ENCODE measurements around the gene CAMK1G. TPM values are rescaled to one million over a fixed set of nuclear protein-coding genes. Genes with fewer than 3 reads are reported as not detected.

Gene CAMK1G
- polyA plus RNA-seq, 1 donor (not counting 4 experiments of a cell fraction or from before 2014, with no cell fraction given): not detected

DNA sequence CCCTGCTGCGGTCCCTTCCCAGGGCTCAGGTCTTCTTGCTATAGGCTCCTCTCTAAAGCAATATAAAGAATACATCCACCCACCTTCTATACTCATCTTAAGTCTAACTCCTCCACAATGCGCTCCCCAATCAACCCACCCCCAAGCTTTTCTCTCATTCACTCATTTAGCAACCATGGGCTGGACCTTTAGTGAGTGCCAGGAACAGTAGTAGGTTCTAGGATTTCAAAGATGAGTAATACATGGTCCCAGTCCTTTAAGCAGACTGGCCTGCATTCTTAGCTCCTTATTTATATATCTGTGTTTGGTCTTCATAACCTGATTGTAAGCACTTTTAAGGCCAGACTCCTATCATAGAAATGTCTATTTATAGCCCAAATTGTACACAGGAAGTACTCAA, 5.9 kb downstream of the CAMK1G start:
- dilution Hi-C loops (cut with MboI; ENCODE audit: extremely low pct_ligation_motif_present, low sequenced_read_pairs): no loop called here
- TF ChIP-seq EZH2 (IDR thresholded peaks at IDR 0.05; ENCODE audit: low read length): no peak
- FAIRE-seq: no peak
- Histone ChIP-seq H3K36me3 (ENCODE audit: control insufficient read depth in 2 of 2, extremely low read depth in 1 of 2, insufficient read depth in 2 of 2, low read length in 2 of 2) (no peaks in the 10 kb centered on the region), H3K9ac (ENCODE audit: control insufficient read depth, extremely low read depth, insufficient read depth, low read length) (no peak overlapping the region), H3K9me1 (ENCODE audit: control insufficient read depth, extremely low read depth, insufficient read depth, low read length) (no peaks in the 10 kb centered on the region), H3K27ac (ENCODE audit: control insufficient read depth, insufficient read depth, low read length) (no peak overlapping the region), H3K9me3 (ENCODE audit: control insufficient read depth, low read depth, low read length) (peaks cover 1% of the 10 kb centered on the region), H3K4me1 (ENCODE audit: control insufficient read depth, extremely low read depth, insufficient read depth, low read length) (peaks cover 23% of the 10 kb centered on the region), H4K20me1 (ENCODE audit: control insufficient read depth, extremely low read depth, insufficient read depth, low read length) (no peaks in the 10 kb centered on the region), H3K4me2 (ENCODE audit: control insufficient read depth, extremely low read depth, insufficient read depth, low read depth, low read length) (no peak overlapping the region), H2AFZ (ENCODE audit: control insufficient read depth, low read length) (no peak overlapping the region), H3K4me3 (ENCODE audit: control insufficient read depth in 2 of 3, extremely low read depth in 1 of 3, insufficient read depth in 2 of 3, low read depth in 1 of 3, low read length in 3 of 3) (no peak overlapping the region), H3K27me3 (ENCODE audit: control insufficient read depth, extremely low read depth, insufficient read depth, low read length) (peaks cover 19% of the 10 kb centered on the region), H3K79me2 (ENCODE audit: control insufficient read depth, insufficient read depth, low read length) (no peaks in the 10 kb centered on the region)
- no peak for DNase-seq (ENCODE audit: low read depth, low spot score)

GRCh38 chr1:209589863-209590262, 6.3 kb downstream of the CAMK1G start:
- H3K79me2 ChIP-seq (ENCODE audit: control insufficient read depth, insufficient read depth, low read length): no peaks in the 10 kb centered on the region
- no peaks in the 10 kb centered on the region for H4K20me1 ChIP-seq (ENCODE audit: control insufficient read depth, extremely low read depth, insufficient read depth, low read length)
- DNase-seq (ENCODE audit: low read depth, low spot score) (no peak), FAIRE-seq (no peak)
- no peak overlapping the region for H3K4me3 ChIP-seq (ENCODE audit: control insufficient read depth in 2 of 3, extremely low read depth in 1 of 3, insufficient read depth in 2 of 3, low read depth in 1 of 3, low read length in 3 of 3)
- no peak overlapping the region for H3K27ac ChIP-seq (ENCODE audit: control insufficient read depth, insufficient read depth, low read length)
- TF ChIP-seq EZH2 (IDR thresholded peaks at IDR 0.05; ENCODE audit: low read length): no peak
- TF ChIP-seq, protein P1, sequence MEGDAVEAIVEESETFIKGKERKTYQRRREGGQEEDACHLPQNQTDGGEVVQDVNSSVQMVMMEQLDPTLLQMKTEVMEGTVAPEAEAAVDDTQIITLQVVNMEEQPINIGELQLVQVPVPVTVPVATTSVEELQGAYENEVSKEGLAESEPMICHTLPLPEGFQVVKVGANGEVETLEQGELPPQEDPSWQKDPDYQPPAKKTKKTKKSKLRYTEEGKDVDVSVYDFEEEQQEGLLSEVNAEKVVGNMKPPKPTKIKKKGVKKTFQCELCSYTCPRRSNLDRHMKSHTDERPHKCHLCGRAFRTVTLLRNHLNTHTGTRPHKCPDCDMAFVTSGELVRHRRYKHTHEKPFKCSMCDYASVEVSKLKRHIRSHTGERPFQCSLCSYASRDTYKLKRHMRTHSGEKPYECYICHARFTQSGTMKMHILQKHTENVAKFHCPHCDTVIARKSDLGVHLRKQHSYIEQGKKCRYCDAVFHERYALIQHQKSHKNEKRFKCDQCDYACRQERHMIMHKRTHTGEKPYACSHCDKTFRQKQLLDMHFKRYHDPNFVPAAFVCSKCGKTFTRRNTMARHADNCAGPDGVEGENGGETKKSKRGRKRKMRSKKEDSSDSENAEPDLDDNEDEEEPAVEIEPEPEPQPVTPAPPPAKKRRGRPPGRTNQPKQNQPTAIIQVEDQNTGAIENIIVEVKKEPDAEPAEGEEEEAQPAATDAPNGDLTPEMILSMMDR (optimal IDR thresholded peaks at IDR 0.05 in 1 of 3, IDR thresholded peaks at IDR 0.05 in 1 of 3, conservative IDR thresholded peaks at IDR 0.05 in 1 of 3; ENCODE audit: extremely low read depth in 1 of 3, insufficient read depth in 2 of 3, low read length in 3 of 3): no peak
- peaks cover 23% of the 10 kb centered on the region for H3K4me1 ChIP-seq (ENCODE audit: control insufficient read depth, extremely low read depth, insufficient read depth, low read length)
- dilution Hi-C loops (cut with MboI; ENCODE audit: extremely low pct_ligation_motif_present, low sequenced_read_pairs): no loop called here
- no peaks in the 10 kb centered on the region for H3K9me1 ChIP-seq (ENCODE audit: control insufficient read depth, extremely low read depth, insufficient read depth, low read length)
- H3K4me2 ChIP-seq (ENCODE audit: control insufficient read depth, extremely low read depth, insufficient read depth, low read depth, low read length): no peak overlapping the region
- H3K36me3 ChIP-seq (ENCODE audit: control insufficient read depth in 2 of 2, extremely low read depth in 1 of 2, insufficient read depth in 2 of 2, low read length in 2 of 2): no peaks in the 10 kb centered on the region
- H3K27me3 ChIP-seq (ENCODE audit: control insufficient read depth, extremely low read depth, insufficient read depth, low read length): peaks cover 17% of the 10 kb centered on the region
- H3K9me3 ChIP-seq (ENCODE audit: control insufficient read depth, low read depth, low read length): peaks cover 1% of the 10 kb centered on the region
- H2AFZ ChIP-seq (ENCODE audit: control insufficient read depth, low read length): no peak overlapping the region
- no peak overlapping the region for H3K9ac ChIP-seq (ENCODE audit: control insufficient read depth, extremely low read depth, insufficient read depth, low read length)

GRCh38 chr1:209590405-209590804, 6.9 kb downstream of the CAMK1G start:
- no peak overlapping the region for H3K4me3 ChIP-seq (ENCODE audit: control insufficient read depth in 2 of 3, extremely low read depth in 1 of 3, insufficient read depth in 2 of 3, low read depth in 1 of 3, low read length in 3 of 3)
- TF ChIP-seq, protein P1 (optimal IDR thresholded peaks at IDR 0.05 in 1 of 3, IDR thresholded peaks at IDR 0.05 in 1 of 3, conservative IDR thresholded peaks at IDR 0.05 in 1 of 3; ENCODE audit: extremely low read depth in 1 of 3, insufficient read depth in 2 of 3, low read length in 3 of 3): no peak
- TF ChIP-seq EZH2 (IDR thresholded peaks at IDR 0.05; ENCODE audit: low read length): no peak
- dilution Hi-C loops (cut with MboI; ENCODE audit: extremely low pct_ligation_motif_present, low sequenced_read_pairs): no loop called here
- H2AFZ ChIP-seq (ENCODE audit: control insufficient read depth, low read length): no peak overlapping the region
- peaks cover 18% of the 10 kb centered on the region for H3K4me1 ChIP-seq (ENCODE audit: control insufficient read depth, extremely low read depth, insufficient read depth, low read length)
- no peaks in the 10 kb centered on the region for H3K36me3 ChIP-seq (ENCODE audit: control insufficient read depth in 2 of 2, extremely low read depth in 1 of 2, insufficient read depth in 2 of 2, low read length in 2 of 2)
- H3K4me2 ChIP-seq (ENCODE audit: control insufficient read depth, extremely low read depth, insufficient read depth, low read depth, low read length): no peak overlapping the region
- H3K79me2 ChIP-seq (ENCODE audit: control insufficient read depth, insufficient read depth, low read length): no peaks in the 10 kb centered on the region
- peaks cover 1% of the 10 kb centered on the region for H3K9me3 ChIP-seq (ENCODE audit: control insufficient read depth, low read depth, low read length)
- no peaks in the 10 kb centered on the region for H4K20me1 ChIP-seq (ENCODE audit: control insufficient read depth, extremely low read depth, insufficient read depth, low read length)
- peaks cover 11% of the 10 kb centered on the region for H3K27me3 ChIP-seq (ENCODE audit: control insufficient read depth, extremely low read depth, insufficient read depth, low read length)
- DNase-seq (ENCODE audit: low read depth, low spot score): no peak
- H3K27ac ChIP-seq (ENCODE audit: control insufficient read depth, insufficient read depth, low read length): no peak overlapping the region
- FAIRE-seq: no peak
- no peaks in the 10 kb centered on the region for H3K9me1 ChIP-seq (ENCODE audit: control insufficient read depth, extremely low read depth, insufficient read depth, low read length)
- H3K9ac ChIP-seq (ENCODE audit: control insufficient read depth, extremely low read depth, insufficient read depth, low read length): no peak overlapping the region
